VCaP (cell line): ENCODE results near the gene TCF12.

Source experiments
- H3K27ac ChIP-seq: fragments of 450-650 bp; 2 replicates; pipeline ENCODE4 v1.5.1; 2017
- CTCF ChIP-seq: fragments of 450-650 bp; conservative IDR thresholded peaks from 2 replicates; pipeline ENCODE4 v1.5.1; 2017; ENCODE audit warnings: mild to moderate bottlenecking, moderate library complexity

Gene TCF12

GRCh38 chr15:57296473-57297162 lies 378.2 kb downstream of the TCF12 start:
- TF ChIP-seq CTCF = no peak
- H3K27ac ChIP-seq = peak overlapping the region; percentile 46

GRCh38 chr15:57297163-57297593 lies 378.7 kb downstream of the TCF12 start:
- H3K27ac ChIP-seq = peak overlapping the region; percentile 46
- no peak for TF ChIP-seq CTCF

- TF ChIP-seq CTCF = no peak
- no peak overlapping the region for H3K27ac ChIP-seq
These were observed 379.2 kb downstream of the TCF12 start for GRCh38 chr15:57297630-57298029.

GRCh38 chr15:57298204-57298603 lies 379.8 kb downstream of the TCF12 start:
- H3K27ac ChIP-seq = no peak overlapping the region
- TF ChIP-seq CTCF = no peak

GRCh38 chr15:57298843-57299550 lies 380.6 kb downstream of the TCF12 start:
- no peak overlapping the region for H3K27ac ChIP-seq
- no peak for TF ChIP-seq CTCF

GRCh38 chr15:57301307-57301706 lies 382.9 kb downstream of the TCF12 start:
- TF ChIP-seq CTCF = no peak
- no peak overlapping the region for H3K27ac ChIP-seq

GRCh38 chr15:57302640-57303257 lies 384.3 kb downstream of the TCF12 start:
- no peak overlapping the region for H3K27ac ChIP-seq
- TF ChIP-seq CTCF = no peak
